Astrocyte (in vitro differentiated cells and primary cell): ENCODE data around the gene PDGFC.

Source experiments
- EZH2 ChIP-seq: IDR thresholded peaks from 2 replicates; pipeline ENCODE4 v1.6.1; 2012; ENCODE audit warnings: mild to moderate bottlenecking, low read length, inconsistent platforms; ENCODE audit not compliant: insufficient read depth
- TF ChIP-seq, protein P1 (sequence below): IDR thresholded peaks from 2 replicates; pipeline ENCODE4 v1.5.1; 2011; ENCODE audit warnings: low read depth, mild to moderate bottlenecking, inconsistent platforms, low read length, moderate library complexity; ENCODE audit not compliant: insufficient read depth

- TF ChIP-seq, protein P1, sequence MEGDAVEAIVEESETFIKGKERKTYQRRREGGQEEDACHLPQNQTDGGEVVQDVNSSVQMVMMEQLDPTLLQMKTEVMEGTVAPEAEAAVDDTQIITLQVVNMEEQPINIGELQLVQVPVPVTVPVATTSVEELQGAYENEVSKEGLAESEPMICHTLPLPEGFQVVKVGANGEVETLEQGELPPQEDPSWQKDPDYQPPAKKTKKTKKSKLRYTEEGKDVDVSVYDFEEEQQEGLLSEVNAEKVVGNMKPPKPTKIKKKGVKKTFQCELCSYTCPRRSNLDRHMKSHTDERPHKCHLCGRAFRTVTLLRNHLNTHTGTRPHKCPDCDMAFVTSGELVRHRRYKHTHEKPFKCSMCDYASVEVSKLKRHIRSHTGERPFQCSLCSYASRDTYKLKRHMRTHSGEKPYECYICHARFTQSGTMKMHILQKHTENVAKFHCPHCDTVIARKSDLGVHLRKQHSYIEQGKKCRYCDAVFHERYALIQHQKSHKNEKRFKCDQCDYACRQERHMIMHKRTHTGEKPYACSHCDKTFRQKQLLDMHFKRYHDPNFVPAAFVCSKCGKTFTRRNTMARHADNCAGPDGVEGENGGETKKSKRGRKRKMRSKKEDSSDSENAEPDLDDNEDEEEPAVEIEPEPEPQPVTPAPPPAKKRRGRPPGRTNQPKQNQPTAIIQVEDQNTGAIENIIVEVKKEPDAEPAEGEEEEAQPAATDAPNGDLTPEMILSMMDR, result no peak
- no peak for TF ChIP-seq EZH2
Measured at GRCh38 chr4:156953001-156953400, 18.6 kb downstream of the PDGFC start.
